Activated gamma-delta T cell treated with anti-CD3 and anti-CD28 coated beads, Interleukin-2, amount 50 U/mL, for 16 hours (primary cell): Measurements from ENCODE around the gene PEX10.
"Not testable (repeated sequence)": the region's sequence is repeated elsewhere in the genome, so short reads cannot be mapped to it uniquely, and the experiment has no call there.

Experiments used
- DNase-seq: peaks from one replicate; pipeline ENCODE4 v3.0.0-alpha.2; 2020; ENCODE audit warnings: low read depth

The PEX10 gene

DNA sequence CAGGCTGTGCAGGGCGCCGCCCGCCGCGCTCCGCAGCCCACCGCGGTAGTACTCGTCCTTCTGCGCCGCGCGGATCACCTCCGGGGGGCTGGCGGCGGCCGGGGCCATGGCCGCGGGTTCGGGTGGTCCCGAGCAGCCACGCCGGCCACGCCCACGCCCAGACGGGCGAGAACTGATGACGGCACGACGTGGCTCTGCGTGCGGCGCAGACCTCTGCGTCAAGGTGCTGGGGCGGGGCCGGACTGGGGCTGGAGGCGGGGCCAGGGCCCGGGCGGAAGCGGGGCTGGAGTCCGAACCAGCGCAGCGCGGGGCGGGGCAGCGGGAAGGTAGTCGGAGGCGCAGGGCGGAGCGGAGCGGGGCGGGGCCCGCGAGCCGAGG is at the start of gene PEX10:
PEX10 (minus strand) TSS at position 170 of the 378 bp plus-strand sequence; CDS start at position 108, 62 bp downstream.
- DNase-seq, result peak; percentile 99

DNA sequence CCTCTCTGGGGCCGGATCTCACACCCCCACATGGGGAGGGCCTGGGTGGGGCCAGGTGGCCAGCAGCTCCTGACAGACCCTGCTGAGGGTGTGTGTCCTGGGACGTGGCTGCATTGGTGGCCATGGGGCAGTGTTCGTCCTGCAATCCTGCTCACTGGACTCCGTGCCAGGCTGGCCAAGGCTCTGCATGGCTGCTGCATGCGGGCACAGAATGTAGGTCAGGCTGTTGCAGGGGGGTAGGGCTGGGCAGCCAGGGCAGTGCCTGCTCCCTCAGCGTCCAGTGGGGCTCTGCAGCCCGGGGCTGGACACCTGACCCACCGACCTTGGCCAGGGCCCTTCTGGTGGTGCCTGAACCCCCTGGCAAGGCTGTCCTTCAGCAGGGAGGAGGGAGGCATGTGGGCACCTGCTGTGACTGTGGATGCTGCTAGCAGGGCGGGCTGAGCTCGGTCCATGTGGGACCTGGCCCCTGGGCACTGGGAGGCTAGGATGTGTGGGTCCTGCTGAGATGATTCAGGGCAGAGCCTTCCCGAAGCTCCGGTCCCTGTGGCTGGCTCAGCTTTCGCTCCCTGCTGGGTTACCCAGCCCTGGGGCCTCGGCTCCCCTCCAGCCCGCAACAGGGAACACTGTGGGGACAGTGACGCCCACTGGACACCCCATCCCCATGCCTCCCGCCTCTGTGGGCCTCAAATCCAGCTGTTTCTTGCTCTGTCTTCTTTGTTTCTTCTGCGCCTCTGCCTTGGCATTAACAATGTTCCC is 48.8 kb upstream of the PEX10 start:
- DNase-seq, result no peak

DNA sequence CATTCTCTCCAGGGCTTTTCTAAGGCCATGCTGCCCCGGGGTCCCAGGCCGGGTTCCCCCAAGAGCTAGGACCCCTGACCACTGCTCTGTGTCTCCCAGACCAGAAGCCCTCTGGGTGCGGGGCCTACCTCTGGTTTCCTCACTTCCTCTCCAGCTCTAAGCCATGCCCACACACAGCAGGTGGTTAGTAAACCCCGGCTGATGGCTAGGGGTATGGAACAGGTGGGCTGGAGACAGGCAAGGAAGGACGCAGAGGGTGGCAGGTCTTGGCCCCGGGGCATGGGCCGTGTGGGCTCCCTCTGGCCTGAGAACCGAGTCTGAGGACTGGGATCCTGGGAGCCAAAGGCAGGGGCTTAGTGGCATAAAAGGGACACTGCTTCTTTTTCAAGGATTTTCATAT is 47.8 kb upstream of the PEX10 start:
- no peak for DNase-seq

DNA sequence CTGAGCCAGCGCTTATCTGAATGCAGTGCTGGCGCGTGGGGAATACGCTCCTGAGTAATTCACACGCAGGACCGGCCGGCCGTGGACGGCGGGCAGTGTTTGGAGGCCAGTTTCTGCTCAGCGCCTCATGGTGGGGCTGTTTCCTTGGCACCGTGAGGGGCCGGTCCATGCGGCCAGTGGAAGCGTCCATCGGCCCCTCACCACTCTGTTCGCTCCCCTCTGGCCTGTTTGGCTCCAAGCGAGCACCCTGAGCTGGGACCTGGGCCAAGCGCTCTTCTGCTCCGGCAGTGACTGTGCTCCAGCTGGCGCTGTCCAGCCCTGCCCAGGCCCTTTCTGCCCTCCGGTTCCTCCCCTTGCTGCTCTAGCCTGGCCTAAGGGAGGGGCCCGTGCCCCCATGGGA is 47.4 kb upstream of the PEX10 start:
- no peak for DNase-seq

DNA sequence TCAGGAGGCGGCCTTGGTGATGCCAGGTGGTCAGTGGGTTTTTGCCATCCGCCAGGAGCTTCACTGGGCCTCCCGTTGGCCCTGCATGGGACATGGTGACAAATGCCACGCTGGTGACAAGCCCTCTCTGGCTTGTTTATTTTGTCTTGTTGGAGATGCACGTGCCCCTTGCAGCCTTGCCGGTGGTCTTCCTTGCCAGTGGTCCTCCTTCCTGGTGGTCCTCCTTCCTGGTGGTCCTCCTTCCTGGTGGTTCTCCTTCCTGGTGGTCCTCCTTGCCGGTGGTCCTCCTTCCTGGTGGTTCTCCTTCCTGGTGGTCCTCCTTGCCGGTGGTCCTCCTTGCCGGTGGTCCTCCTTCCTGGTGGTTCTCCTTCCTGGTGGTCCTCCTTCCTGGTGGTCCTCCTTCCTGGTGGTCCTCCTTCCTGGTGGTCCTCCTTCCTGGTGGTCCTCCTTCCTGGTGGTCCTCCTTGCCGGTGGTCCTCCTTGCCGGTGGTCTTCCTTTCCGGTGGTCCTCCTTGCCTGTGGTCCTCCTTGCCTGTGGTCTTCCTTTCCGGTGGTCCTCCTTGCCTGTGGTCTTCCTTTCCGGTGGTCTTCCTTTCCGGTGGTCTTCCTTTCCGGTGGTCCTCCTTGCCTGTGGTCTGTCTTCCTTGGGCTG is 46.9 kb upstream of the PEX10 start:
- not testable (repeated sequence) for DNase-seq

DNA sequence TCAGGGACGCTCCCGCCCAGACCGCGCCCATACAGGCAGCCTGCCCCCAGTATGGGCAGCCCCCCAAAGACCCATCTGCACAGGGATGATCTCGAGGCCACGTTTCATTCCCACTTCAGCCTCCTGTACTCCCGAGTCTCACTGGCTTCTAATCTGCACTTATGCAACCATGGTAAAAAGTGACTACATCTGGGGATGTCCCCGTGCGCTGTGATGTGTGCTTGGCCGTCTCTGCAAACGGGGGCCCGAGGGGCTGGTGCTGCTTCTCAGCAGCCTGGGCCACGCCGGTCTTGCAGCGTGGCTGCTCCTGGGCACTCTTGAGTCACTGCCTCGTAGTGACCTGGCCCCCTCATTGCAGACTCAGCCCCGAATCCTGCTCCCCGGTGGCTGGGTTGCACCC is 46.3 kb upstream of the PEX10 start:
- no peak for DNase-seq

DNA sequence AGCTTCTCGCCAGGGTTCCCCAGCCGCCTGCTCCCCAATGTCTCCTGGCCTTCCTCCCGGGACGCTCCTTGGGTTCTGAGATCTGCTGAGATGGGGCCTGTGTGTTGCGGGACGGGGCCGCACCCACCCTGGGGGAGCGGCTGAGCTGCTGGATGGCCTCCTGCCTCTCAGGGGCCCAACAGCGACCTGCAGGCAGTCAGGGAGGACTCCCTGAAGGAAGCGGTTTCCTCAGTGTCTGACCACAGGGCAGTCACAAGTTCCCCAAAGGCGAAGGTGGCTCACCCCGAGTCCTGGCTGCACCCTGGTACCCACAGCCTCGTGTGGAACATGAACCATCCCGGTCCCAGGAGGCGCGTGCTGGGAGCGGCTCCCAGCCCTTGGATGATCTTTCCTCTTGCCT is 45.1 kb upstream of the PEX10 start:
- DNase-seq, result no peak

DNA sequence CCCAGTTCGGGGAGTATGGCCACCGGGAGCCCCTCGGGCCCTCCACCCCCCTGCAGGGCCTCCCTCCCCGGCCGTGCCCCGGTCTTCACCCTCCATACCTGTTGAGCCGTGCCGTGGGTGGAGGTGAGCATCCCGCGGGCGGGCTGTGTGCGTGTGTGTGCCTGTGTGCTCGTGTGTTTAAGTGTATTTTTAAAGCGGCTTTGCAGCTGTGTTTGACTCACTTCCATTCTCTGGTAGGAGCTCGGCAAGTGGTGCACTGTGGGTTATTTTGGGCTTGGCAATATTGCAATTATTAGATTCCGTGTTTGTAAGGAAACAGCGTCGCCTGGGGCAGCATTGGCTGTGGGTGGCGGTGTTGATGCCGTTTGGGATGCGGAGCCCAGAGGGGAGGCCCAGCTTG is 43.4 kb upstream of the PEX10 start:
- DNase-seq, result no peak

DNA sequence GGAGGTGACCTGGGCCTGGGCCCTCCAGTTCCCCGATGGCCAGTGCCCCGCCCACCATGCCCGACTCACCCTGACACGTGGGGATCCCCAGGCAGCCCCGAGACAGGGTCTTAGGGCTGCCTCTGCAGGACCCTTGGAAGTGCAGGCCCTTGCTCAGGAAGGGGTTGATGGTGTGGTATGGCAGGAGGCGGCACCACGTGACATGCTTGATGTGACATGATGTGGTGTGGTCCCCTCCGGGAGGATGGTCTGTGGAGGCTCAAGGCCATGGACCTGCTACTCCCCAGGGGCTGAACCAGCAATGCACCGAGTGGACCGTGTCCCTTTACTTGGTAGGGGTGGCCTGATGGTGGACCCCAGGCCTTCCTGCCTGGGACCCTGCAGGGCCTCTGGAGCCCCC is 41.9 kb upstream of the PEX10 start:
- DNase-seq, result no peak

DNA sequence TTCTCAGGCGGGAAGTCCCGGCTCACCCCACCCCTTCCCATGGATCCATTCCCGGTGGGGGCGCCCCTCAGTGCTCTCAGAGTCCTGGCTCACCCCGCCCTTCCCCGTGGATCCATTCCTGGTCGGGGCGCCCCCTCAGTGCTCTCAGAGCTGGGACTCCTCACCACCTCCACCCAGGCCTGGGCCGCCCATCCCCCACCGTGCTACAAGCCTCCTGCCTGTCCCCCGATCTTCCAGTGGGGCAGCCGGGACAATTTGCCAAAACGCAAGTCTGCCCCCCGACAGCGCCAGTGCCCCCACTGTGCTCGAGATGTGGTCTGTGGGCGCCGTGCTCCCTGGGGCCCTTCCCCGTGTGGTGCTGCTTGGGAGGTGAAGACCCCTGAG is 40.6 kb upstream of the PEX10 start:
- DNase-seq, result no peak

DNA sequence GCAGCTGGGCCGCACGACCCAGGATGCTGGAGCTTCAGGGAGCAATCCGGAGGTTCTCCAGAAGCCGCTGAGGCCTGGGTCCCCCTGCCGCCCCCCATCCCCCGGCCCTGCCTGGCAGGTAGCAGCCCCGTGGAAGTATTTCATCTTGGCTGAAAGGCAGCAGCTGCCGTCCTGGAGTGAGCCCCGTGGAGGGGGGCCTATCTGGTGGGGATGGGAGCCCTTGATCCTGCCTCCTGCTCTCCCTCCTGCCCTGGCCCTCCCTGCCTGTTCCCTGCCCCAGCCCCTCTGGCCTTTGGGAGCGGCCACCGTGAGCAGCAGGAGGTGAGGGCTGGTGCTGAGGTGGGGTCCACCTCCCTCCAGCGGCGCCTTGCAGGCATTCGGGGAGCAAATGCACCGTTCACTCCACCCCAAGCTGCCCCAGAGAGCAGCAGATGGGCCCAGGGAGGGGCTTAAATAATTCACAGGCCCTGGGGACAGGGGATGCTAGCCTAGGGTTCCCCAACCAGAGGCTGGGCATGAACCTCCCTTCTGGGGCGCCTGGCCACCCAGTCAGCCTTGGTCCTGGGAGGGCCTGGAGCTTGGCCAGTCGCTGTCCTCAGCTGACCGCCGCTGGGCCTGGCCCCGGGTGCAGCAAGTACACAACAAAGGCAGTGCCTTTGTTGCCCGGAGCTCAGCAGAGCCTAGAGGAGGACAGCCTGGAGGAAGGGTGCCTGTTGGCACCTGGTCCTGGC is 40.0 kb upstream of the PEX10 start:
- no peak for DNase-seq

DNA sequence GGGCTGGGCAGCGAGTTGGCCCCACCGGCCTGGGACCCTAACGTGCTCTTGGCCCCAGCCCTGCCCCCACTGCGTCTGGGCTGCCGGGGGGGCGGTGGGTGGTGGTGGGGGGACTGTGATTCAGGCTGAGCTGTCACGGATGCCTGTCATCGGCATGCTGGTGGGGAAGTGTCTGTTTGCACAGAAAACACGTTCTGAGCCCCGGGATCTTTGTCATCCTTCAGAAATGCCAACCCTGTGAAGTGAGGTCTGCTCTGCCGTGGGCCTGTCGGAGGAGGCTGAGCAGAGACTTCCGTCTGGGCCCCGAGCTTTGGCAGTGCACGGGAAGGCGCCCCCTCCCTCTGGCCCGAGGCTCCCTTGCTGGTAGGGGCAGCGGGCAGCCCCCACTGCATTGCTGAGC is 39.4 kb upstream of the PEX10 start:
- DNase-seq, result no peak

DNA sequence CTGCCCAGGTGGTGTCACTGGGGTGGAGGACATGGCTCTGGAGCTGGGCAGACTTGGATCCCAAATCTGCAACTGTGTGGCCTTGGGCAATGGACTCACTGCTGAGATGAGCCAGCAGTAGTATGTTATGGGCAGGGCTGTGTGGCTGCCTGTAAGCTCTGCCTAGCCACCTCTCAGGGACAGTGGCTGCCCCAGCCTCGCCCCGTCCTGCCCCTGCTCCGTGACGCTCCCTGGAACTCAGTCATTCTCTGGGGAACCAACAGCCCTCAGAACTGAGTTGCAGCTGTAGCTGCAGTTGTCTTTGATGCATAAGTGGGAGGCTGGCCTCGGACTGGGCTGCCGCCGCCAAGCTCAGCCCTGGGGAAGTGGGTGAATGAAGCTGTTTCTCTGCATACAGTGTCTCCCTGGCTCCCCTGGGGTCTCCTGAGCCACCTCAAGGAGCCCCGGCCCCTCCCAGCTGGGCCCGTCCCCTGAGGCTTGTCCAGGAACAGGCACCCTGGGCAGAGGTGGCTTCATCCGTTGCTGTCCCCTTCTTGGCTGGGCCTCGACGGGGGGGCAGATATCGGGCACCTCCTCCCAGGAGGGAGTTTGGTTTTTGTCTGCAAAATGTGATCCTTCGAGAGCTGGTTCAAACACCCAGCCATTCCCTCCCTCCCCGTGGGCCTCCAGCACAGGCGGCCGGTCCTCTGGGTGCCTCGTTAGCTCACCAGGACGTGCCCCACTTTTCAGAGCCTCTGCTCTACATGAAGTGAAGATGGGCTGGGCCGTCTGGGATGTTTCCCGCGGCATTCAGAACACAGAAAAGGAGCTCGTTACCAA is 37.5 kb upstream of the PEX10 start:
- no peak for DNase-seq

DNA sequence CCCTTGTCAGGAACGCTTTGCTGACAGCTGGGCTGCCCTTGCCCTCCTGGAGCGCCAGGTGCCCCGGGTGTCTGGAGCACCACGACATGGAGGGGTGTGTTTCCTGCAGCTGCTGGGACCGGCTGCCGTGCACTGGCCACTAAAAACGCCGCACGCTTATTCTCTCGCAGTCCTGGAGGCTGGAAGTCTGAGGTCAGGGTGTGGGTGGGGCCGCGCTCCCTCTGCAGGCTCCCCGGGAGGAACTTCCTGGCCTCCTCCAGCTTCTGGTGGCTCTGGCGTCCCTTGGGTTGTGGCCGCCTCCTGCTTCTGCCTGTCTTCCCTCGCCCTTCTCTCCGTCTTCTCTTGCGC is 35.7 kb upstream of the PEX10 start:
- DNase-seq, result no peak

DNA sequence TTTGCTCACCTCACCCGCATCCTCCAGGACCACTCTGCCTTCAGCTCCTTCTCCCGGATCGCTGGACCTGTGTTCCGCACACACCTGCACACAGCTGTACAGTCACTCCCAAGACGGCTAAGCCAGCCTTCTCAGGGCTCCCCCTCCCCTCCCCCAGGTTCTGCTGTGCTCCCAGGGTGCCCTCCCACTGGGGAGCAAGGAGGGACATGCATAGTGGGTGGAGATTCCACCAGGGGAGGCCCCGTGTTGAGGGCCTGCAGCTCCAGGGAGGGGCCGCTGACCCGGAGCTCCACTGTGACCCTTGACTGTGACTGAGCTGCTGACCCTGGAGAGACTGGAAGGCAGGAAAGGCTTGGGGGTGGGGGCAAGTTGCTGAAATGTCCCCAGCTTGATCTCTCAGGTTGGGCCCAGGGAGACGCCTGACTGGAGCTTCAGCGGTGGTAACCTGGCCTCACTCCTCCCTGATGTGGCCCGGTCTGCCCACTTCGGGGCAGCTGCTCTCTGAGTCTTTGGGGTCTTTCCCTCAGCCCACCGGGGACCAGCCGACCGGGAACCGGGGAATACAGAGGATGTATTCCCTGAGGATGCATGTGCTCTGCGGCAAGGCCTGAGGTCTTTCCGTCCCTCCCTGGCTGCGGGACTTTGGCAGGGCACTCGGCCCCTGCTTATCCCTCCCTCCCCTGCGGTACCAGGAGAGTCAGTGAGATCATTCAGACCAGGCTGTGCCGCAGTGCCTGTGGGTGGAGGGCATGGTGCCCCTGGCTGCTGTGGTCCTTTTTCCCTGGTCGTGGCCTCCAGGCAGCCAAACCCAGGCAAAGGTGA is 35.1 kb upstream of the PEX10 start:
- no peak for DNase-seq

DNA sequence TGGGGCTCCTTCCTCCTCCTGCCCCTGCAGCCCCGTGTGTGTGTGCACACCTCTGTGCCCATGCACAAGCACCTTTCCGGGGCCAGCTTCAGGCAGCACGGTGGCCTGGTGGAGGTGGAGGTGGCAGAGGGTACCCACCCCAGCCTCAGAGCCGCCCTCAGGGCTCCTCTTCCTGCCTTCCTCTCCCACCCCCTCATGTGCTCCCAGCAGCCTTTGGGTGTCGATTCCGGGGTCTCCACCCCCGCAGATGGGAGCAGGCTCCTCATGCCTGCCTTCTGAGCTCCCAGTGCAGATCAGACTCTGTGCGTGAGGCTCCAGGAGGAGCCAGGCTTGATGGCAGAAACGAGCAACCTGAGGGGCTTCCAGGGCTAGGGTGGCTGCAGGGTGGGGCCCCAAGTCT is 34.5 kb upstream of the PEX10 start:
- no peak for DNase-seq

DNA sequence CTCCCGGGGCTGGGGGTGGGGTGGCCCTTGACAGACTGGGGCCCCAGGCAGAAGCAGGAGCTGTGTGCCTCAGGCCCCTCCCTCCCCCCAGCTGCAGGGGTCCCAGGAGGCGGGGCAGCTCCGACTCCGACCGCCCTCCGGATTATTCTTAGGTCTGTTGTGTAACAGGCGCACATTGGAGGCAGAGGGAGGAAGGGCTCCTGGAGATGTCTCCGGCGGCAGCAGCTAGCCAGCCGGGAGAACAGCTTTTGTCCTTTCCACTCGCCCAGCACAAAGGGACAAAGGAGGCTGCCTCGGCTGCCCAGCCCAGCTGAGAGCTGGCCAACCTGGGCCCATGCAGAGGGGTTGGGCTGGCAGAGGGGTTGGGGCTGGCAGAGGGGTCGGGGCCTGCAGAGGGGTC is 34.0 kb upstream of the PEX10 start:
- no peak for DNase-seq

DNA sequence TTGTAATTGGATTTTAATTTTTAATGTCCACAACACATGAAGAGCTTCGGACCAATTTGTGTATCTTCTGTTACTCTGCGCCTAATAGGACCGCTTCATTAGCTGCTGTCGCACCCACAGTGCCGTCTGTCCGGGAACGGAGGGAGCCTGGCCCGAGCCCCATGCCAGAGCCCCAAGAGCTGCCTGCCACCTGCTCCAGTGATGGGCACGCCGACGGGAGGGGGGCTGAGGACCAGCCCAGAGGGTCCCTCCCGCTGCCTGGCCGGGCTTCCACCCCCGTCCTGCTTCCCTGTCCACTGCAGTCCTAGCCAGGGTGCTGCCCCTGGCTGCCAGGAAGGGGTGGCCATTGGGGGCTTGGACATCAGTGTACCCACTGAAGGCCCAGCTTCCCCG is 33.5 kb upstream of the PEX10 start:
- no peak for DNase-seq

DNA sequence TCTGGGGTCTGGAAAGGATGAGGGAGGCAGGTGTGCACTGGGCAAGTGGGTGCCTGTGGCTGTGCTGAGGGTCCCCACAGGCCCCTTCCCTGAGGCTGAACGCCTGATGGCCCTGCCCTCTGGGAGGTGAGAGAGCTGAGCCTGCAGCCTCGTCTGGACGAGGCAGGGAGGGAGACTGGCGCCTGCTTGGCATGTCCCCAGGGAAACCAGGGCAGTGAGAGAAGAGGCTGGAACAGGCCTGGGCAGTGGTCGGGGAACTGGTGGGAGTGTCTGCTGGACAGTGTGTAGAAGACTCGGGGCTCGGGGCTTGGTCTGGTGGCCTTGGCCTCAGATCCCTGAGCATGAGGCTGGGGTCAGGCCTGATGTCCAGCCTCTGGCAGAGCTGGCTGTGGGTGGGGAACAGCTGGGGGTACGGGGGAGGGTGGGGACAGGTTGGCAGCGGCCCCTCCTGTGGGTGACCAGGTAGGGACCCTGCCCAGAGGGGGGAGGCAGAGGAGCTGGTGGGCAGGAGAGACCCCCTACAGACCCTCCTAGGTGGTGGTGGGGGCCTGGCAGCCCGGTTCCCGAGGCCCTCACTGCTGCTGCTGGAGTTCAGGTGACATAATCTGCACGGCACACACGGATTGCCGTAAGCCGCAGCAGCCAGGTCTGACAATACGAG is 32.9 kb upstream of the PEX10 start:
- no peak for DNase-seq

DNA sequence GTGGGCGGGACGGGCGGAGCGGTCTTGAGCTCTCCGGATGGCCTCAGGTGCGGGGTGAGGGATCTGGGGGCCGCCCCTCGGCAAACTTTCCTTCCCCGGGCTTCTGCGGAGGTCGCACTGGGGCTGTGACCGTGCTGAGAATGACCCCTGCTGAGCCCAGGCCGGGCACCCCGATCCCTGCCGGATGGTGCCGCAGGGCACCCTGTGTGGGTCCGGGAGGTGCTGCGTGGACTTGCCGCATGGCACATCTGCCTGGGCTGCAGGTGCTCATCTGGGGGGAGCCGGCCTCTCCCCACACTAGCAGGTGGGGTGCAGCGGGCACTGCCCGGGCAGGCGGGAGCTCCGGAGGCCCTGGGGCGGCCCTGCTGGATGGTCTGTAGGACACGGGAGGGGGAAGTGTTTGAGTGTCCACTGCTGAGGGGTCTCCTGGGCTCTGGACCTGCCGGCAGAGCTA is 31.8 kb upstream of the PEX10 start:
- DNase-seq, result no peak
